LNCaP clone FGC (cell line): Measurements from ENCODE around the gene ATP13A1.
"Not testable (repeated sequence)": the region's sequence is repeated elsewhere in the genome, so short reads cannot be mapped to it uniquely, and the experiment has no call there.

Source experiments
- DNase-seq: peaks from one replicate; pipeline ENCODE4 v3.0.0-alpha.2; 2011; ENCODE audit warnings: low read depth
- H3K4me3 ChIP-seq: 2 replicates; pipeline ENCODE4 v1.5.1; 2011; ENCODE audit warnings: mild to moderate bottlenecking, low read depth, low read length, control low read depth
- TF ChIP-seq, protein P1 (sequence below): IDR thresholded peaks from 2 replicates; pipeline ENCODE4 v1.5.1; 2012; ENCODE audit warnings: mild to moderate bottlenecking; ENCODE audit not compliant: control insufficient read depth, insufficient read depth; ENCODE audit errors: extremely low read depth

Gene ATP13A1

DNA sequence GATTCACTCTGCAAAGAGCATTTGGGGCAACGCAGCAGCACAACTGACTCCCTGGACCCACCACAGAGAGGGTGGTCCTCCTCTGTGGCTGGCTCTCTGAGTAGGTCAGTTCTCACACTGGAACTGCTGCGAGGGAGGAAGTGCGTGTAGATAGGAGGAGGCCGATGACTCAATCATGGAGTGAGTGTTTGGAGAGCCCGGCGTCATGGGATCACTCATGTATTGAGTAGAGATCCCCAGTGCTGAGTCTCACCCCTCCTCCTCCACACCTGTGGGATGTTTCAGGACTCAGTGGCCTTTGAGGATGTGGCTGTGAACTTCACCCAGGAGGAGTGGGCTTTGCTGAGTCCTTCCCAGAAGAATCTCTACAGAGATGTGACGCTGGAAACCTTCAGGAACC lies 14.1 kb upstream of the ATP13A1 start:
- no peak for DNase-seq
- TF ChIP-seq, protein P1, sequence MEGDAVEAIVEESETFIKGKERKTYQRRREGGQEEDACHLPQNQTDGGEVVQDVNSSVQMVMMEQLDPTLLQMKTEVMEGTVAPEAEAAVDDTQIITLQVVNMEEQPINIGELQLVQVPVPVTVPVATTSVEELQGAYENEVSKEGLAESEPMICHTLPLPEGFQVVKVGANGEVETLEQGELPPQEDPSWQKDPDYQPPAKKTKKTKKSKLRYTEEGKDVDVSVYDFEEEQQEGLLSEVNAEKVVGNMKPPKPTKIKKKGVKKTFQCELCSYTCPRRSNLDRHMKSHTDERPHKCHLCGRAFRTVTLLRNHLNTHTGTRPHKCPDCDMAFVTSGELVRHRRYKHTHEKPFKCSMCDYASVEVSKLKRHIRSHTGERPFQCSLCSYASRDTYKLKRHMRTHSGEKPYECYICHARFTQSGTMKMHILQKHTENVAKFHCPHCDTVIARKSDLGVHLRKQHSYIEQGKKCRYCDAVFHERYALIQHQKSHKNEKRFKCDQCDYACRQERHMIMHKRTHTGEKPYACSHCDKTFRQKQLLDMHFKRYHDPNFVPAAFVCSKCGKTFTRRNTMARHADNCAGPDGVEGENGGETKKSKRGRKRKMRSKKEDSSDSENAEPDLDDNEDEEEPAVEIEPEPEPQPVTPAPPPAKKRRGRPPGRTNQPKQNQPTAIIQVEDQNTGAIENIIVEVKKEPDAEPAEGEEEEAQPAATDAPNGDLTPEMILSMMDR: no peak
- no peak overlapping the region for H3K4me3 ChIP-seq

DNA sequence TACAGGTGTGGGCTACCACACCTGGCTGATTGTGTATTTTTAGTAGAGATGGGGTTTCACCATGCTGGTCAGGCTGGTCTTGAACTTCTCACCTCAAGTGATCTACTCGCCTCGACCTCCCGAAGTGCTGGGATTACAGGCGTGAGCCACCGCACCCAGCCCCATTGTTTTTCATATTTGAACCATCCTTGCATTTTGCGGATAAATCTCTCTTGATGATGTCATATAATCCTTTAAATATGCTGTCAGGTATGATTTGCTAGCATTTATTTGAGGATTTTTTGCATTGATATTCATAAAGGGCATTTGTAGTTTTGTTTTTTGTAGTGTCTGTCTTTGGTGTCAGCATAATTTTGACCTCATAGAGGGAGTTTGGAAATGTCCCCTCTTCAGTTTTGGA lies 10.8 kb upstream of the ATP13A1 start:
- no peak overlapping the region for H3K4me3 ChIP-seq
- no peak for DNase-seq
- TF ChIP-seq, protein P1: no peak

DNA sequence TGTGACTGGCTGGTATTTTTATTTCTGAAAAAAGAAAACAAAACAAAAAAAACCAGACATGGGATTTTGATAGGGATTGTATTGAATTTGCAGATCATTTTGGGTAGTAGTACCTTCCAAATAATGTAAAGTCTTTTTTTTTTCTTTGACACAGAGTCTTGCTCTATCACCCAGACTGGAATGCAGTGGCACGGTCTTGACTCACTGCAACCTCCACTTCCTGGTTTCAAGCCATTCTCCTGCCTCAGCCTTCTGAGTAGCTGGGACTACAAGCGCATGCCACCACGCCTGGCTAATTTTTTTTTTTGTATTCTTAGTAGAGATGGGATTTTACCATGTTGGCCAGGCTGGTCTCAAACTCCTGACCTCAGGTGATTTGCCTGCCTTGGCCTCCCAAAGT lies 9.3 kb upstream of the ATP13A1 start:
- H3K4me3 ChIP-seq: no peak overlapping the region
- DNase-seq: no peak
- TF ChIP-seq, protein P1: no peak

DNA sequence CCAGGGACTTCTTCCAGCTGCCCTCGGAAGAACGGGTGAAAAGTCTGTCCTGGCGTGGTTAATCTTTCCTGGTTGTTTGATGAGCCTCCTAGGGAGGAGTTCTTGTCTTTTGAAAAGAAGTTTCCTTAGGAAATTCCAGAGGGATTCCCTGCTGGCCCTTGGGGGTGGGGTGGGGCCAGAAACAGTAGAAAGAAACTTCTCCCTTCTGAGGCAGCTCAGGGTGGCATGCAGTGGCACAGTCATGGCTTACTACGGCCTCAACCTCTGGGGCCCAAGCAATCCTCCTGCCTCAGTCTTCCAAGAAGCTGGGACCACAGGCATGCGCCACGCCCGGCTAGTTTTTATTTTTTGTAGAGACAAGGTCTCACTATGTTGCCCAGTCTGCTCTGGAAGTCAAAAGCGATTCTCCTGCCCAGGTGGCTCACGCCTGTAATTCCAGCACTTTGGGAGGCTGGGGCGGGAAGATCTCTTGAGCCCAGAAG lies 6.6 kb upstream of the ATP13A1 start:
- TF ChIP-seq, protein P1: no peak
- H3K4me3 ChIP-seq: peak overlapping the region; percentile 93
- no peak for DNase-seq

DNA sequence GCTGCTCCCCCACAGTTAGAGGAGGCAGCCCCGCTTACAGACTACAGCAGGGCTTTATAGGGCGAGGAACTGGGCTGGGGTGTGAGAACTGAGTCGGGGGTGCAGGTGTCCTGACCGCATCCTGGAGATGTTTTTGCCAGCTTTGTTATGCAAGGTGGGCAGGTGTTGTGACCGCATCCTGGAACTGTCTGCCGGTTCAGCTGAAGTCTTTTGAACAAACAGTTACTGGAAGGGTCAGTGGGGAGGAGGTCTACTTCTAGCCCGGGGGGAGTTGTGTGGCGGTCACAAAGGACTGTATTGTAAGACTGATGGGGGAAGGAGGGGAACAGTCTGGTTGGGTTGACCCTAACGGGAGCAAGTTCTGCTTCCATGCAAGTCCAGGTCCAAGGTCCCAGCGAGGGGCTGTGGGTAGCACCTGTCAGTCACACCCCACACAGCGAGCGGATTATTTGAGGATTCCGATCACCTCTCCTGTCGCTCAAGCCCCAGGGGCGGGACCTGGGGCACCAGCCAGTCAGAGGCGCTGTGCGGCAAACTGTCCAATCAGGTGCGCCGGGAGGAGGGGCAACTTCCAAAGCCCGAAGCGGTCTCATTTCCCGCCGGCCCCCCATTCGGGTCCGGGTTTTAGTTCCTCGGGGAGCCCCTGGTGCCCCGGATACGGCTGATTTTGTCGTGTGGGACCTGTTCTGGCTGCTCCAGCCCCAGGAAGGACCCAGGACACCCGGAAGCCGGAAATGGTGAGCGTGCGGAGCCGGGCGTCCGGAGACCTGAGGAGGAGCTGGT lies 4.9 kb upstream of the ATP13A1 start, which contains the start of gene ZNF101:
ZNF101 (plus strand) TSS at position 610 of the 783 bp plus-strand sequence; CDS start at position 735, 125 bp downstream.
- DNase-seq: peak; percentile 62
- TF ChIP-seq, protein P1: no peak
- H3K4me3 ChIP-seq: peak within 1 kb of the TSS; percentile 93

DNA sequence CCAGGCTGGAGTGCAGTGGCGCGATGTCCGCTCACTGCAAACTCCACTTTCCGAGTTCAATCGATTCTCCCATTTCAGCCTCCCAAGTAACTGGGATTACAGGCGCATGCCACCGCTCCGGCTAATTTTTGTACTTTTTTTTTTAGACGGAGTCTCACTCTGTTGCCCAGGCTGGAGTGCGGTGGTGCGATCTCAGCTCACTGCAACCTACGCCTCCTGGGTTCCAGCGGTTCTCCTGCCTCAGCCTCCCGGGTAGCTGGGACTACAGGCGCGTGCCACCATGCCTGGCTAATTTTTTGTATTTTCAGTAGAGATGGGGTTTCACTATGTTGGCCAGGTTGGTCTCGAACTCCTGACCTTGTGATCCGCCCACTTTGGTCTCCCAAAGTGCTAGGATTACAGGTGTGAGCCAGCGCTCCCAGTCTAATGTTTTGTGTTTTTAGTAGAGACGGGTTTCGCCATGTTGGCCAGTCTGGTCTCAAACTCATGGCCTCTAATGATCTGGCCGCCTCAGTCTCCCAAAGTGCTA lies 2.0 kb upstream of the ATP13A1 start:
- H3K4me3 ChIP-seq, DNase-seq: not testable (repeated sequence)

DNA sequence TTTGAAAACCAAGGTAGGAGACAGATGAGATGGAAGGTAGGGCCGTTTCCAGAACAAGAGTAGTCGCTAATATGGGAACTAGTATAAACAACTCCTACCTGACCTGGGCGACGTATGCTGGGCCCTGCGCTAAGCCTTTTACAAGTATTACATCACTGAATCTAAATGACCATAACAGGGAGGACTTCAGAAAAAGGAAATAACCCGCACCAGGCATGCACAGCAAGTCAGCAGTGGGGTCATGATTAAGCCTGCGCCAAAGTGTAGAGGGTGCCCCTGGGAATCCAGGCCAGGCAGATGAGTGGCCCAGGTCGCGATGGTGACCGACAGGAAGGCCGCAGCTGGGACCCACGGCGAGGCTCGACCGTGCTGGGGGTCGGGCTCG lies 613 bp downstream of the ATP13A1 start:
- peak overlapping the region; percentile 98 for H3K4me3 ChIP-seq
- TF ChIP-seq, protein P1: no peak
- DNase-seq: no peak
